Activated T-helper 1 cell treated with anti-CD3 and anti-CD28 coated beads, Interleukin-2, amount 50 U/mL, for 16 hours (primary cell): ENCODE data around the gene PNLDC1.
"Not testable (repeated sequence)": the region's sequence is repeated elsewhere in the genome, so short reads cannot be mapped to it uniquely, and the experiment has no call there.

Experiments used
- DNase-seq, 2 donors: peaks; one replicate each; pipeline ENCODE4 v3.0.0-alpha.2; 2020; ENCODE audit warnings: low read depth in 1 of 2, low spot score in 1 of 2

Gene PNLDC1

DNA sequence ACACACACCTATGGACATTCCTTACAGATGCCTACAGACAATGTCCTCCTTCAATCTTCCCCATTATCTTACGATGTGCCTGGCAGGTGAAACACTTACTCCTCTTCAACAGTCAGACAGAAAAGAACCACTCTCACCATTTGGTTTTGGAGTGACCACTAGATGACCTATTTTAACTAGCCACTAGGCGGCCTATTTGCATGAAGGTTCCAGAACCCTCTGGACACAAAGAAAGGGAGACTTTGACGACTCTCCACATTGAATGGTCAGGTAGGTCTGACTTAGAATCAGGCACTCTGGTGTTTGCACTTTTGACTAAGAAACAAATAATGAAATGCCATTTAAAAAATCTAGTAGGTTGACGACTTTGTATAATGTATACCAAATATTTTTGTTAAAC lies 42.0 kb downstream of the PNLDC1 start:
- no peak for DNase-seq

DNA sequence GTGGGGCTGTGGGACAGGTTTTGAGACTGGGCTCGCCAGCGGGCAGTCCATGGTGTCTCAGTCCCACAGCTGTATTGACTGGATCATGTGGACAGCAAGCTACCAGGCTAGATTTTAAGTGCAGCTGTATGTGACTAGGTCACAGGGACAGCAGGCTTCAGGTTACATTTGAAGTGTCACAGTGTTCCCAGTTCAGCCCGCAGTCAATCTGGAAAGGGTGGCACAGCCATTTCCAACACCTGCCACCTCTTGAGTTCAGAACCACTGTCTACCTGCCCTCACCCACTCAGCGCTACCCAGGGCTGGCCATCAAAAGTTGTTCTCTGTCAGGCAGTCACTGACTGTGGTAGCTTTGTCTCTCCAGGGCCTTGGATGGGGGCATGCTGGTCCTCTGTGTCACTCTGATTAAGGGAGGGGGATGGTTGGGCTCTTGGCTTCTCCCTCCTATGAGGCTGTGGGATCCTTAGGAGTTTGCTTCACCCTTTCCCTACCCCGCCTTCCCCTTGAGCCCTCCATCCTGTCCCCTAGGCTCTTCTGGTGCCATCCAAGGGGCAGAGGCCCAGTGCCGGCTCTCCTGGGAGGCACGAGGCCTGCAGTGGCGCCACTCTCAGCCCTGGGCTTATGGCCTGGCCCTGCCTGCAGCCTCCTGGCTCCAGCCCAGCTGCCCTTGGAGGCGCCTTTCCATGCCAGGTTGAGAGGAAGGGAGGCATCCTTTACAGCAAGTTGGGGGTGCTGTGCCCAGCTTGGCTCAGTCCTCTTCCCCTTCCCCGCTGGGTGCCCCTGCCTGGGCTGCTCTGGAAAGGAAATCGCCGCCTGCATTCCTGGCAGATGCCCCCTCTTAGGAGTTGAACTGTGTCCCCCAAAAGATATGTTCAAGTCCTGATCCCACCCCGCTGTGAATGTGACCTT lies 44.9 kb downstream of the PNLDC1 start:
- no peak for DNase-seq

DNA sequence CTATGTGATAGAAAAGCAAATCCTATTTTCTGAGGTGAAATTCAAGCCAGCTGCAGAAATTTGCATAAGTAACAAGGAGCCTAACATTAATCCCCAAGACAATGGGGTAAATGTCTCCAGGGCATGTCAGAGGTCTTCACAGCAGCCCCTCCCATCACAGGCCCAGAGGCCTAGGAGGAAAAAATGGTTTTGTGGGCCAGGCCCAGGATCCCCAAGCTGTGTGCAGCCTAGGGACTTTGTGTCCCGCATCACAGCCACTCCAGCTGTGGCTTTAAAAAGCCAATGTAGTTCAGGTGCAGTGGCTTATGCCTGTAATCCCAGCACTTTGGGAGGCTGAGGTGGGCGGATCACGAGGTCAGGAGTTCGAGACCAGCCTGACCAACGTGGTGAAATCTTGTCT lies 48.5 kb downstream of the PNLDC1 start:
- not testable (repeated sequence) for DNase-seq

DNA sequence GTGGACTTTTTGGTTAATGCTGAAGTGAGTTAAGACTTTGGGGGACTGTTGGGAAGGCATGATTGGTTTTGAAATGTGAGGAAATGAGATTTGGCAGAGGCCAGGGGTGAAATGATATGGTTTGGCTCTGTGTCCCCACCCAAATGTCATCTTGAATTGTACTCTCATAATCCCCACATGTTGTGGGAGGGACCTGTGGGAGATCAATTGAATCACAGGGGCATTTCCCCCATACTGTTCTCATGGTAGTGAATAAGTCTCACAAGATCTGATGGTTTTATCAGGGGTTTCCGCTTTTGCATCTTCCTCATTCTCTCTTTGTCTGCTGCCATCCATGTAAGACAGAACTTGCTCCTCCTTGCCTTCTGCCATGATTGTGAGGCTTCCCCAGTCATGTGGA lies 49.8 kb downstream of the PNLDC1 start:
- not testable (repeated sequence) for DNase-seq

DNA sequence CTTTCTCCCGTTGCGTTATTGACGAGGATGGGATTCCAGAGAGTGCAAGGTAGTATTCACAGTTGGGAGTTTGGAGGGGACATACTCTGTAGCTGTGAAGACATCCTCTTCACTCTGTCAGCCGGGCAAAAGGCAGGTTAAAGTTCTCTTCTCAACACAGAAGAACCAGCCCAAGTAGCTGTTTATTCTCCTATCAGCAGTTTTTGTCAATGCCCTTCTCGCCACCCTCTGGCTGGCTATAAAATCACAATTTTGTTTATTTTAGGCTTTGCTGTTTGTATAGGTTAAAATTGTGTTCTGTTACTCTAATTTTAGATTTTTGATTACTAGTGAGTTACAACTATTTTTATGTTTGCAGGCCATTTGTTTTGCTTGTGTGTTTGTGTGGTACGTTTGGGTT lies 52.8 kb downstream of the PNLDC1 start:
- no peak for DNase-seq

DNA sequence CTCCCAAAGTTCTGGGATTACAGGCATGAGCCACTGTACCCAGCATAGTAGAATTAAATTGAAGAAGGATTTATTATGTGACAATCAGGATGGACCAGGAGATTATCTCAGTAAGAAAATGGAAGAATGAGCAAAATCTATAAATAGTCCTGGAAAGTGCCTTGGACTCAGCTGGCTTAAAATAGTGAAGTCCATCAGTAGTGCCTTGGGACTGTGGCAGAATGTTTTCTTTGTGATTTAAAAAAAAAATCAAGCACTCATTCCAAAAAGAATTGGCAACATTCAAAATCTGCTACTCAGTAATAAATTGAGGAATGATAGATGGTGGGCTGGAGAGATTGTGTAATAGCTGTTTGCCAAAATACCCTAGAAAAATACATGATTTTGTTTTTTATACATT lies 53.7 kb downstream of the PNLDC1 start:
- no peak for DNase-seq

DNA sequence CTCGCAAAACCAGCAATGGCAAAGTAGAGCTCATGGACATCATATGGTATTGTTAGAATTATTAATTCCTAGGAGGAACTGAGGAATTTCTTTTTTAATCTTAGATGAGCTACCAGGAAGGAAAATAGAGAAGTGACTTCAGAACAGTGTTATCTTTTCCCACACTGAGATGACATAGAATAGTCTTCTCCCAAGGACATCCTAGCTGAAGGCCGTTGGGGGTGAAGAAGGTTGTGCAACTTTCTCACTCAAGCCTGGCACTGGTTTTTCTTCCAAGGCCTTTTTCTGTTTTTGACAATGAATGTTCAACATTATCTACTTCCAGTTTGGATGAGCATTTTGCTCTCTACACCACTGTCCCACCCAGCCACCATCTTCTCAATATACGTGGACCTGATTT lies 54.9 kb downstream of the PNLDC1 start:
- DNase-seq, result no peak

DNA sequence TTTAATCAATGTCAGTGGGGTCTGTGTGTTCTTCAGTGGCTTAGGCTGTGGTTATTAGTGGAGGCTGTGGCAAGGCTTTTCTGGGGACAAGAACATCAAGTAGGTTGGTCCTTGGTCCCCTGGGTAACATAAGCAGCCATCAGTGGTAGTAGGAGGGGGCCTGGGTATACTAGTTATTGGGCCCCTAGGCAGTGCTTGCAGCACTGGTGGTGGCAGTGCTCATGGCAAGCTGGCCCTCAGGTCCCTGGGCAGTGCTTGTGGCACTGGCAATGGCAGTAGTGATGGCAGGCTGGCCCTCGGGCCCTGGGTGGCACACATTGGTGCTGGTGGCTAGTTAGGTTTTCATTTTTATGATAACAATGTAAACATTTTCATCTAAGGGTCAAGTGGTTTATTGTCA lies 58.2 kb downstream of the PNLDC1 start:
- no peak for DNase-seq

DNA sequence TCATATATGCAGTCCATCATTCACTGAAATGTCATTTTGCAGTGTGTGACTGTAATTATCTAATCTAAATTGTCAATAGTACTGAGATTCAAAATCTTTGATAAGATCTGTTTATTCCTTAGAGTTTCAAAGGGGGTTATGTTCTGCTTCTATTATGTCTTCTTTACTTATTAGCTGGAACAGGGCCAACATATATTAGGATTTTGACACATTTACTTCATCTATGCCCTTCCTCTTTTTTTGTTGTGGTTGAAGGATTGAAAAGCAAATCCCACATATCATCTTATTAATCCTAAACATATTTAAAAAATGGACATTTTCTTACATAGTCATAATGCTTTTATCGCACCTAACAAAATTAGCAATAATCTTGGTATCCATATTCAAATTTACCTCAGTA lies 60.4 kb downstream of the PNLDC1 start:
- DNase-seq, result no peak

DNA sequence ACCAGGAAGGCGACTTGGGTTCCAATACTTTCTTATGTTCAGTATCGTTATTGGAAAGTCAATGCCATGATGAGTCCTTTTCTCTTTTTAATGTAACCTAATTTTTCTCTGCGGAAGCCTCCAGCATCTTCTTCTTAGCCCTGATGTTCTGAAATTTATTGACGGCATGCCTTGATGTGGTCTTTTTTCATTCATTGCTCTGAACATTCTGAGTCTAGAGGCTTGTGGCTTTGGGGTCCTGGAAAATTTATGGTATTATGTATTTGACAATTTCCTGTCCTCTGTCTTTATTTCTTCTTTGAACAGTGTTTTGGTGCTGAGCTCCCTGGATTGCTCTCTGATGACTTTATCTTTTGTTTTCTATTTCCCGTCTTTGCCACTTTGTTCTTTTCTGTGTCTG lies 62.0 kb downstream of the PNLDC1 start:
- no peak for DNase-seq

DNA sequence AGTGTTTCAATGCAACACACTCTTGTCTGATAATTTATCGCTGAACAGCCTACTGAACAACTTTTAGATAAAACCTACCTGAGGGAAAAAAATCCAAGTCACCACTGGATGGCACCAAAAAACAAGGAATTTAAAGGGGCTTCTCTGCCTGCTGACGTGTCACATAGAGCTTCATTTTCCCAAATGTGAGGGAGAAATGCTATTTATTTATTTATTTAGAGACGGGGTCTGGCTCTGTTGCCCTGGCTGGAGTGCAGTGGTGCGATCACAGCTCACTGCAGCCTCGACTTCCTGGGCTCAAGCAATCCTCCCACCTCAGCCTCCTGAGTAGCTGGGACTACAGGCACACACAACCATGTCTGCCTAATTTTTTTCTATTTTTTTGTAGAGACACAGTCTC lies 63.3 kb downstream of the PNLDC1 start:
- not testable (repeated sequence) for DNase-seq

DNA sequence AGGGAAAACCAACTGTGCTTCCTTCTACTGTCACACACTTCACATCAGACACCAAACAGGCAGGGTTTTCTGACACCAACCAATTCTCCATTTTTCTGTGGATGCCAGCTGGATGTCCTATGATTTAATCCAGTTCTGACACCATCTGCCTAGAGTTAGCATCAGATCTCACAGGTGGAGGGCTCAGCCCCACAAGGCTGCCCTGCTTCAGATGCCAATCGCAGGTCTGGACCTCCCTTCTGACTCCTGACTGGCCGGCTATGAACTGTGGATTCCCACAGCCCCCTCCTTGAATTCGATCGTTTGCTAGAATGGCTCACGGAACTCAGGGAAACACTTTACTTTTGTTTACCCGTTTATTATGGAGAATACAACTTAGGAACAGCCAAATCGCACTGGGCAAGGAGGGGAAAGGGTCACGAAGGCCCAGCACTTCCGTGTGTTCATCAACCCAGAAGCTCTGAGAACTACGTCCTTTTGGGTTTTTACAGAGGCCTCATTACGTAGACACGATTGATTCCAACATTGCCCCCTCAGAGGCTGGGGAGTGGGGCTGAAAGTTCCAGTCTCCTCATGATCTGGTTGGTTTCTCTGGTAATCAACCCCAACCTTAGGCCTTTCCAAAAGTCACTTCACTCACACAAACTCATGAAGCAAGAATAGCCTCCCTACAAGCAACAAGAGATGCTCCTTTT lies 65.3 kb downstream of the PNLDC1 start:
- no peak for DNase-seq

DNA sequence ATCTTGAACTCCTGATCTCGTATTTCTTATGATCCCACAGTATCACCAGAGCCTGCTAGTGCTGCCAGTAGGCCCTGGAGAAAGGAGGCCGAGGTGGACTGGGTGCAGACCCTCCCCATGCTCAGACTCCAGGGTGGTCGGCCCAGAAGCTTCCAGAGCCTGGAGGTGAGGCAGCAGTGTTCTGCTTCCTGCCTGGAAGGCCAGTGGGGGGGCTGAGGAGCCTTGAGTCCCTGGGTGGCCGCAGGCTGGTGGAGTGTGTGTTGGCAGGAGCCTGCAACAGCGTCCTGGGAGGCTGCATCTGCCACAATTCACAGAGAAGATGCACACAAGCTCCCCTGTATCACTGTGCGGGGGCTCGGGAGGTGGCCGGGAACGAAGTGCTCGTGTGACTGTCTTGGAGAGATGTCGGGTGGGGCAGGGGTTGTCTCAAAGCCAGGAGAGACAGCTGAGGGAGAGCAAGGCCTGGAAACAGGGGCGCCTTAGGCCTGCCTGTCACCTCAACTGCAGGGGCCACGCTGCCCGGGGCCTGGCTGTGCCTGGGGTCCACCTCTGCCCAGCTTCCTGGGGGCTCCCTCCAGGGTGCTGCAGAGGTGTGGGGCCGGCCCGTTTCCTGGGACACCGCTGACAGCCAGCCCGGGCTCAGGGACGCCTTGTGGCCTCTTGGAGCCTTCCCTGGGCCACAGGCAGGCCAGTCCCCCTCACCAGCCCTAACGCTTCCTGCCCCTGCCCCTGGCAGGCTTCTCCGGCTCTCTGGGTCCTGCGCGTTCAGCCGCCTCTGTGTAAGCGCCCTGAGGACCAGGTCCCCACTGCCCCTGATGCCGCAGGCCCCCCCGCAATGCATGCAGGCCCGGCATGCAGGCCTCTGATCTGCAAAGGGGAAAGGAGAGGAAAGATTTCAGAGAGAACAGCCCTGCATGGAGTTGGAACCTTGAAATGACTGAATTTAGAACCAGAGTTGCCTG lies 66.5 kb downstream of the PNLDC1 start:
- DNase-seq, result no peak
